Muscle of leg (tissue), 11 donors: ENCODE measurements around the gene SLC5A8. TPM values are rescaled to one million over a fixed set of nuclear protein-coding genes. Genes with fewer than 3 reads are reported as not detected.
"Not testable (repeated sequence)": the region's sequence is repeated elsewhere in the genome, so short reads cannot be mapped to it uniquely, and the experiment has no call there.

ENCODE experiments used
- DNase-seq: peaks from one replicate; pipeline ENCODE4 v3.0.0; 2013
- H3K27ac ChIP-seq: one replicate; pipeline ENCODE4 v1.5.1; 2013; ENCODE audit warnings: mild to moderate bottlenecking, low read length, control low read depth
- H3K27me3 ChIP-seq: one replicate; pipeline ENCODE4 v1.6.1; 2013; ENCODE audit warnings: low read length; ENCODE audit not compliant: control insufficient read depth, insufficient read depth
- H3K36me3 ChIP-seq: one replicate; pipeline ENCODE4 v1.6.1; 2013; ENCODE audit warnings: low read length; ENCODE audit not compliant: control insufficient read depth, insufficient read depth
- H3K4me1 ChIP-seq: one replicate; pipeline ENCODE4 v1.6.1; 2013; ENCODE audit warnings: low read length; ENCODE audit not compliant: control insufficient read depth, insufficient read depth
- H3K4me3 ChIP-seq: one replicate; pipeline ENCODE4 v1.5.1; 2013; ENCODE audit warnings: low read length, control low read depth
- H3K9me3 ChIP-seq: replicated peaks from 2 replicates; pipeline ENCODE4 v1.6.1; 2013; ENCODE audit warnings: low read depth, low read length; ENCODE audit not compliant: control insufficient read depth
- WGBS: methylation state at CpG from one replicate; pipeline ENCODE4 v1.1.5; 2013; ENCODE audit warnings: missing lambda C conversion rate; ENCODE audit not compliant: insufficient coverage; 5-methylcytosine and 5-hydroxymethylcytosine counted together
- polyA plus RNA-seq, 8 donors: library from polyadenylated mRNA; unstranded; fragments of 120-200 nt; gene quantifications; one replicate each; pipeline versions ENCODE4 v1.2.1 to v1.2.3, GENCODE V29; 2013; ENCODE audit warnings: inconsistent platforms in 1 of 8, low replicate concordance in 1 of 8; ENCODE audit not compliant: insufficient read length in 8 of 8, insufficient read depth in 1 of 8
- total RNA-seq: library from RNA; stranded (reverse); fragments of 120-200 nt; gene quantifications from one replicate; pipeline ENCODE4 v1.2.4, GENCODE V29; 2013

Gene SLC5A8
- total and polyA plus RNA-seq, 9 donors = 0.02 to 0.05 (median 0.04) TPM; not detected in 6

DNA sequence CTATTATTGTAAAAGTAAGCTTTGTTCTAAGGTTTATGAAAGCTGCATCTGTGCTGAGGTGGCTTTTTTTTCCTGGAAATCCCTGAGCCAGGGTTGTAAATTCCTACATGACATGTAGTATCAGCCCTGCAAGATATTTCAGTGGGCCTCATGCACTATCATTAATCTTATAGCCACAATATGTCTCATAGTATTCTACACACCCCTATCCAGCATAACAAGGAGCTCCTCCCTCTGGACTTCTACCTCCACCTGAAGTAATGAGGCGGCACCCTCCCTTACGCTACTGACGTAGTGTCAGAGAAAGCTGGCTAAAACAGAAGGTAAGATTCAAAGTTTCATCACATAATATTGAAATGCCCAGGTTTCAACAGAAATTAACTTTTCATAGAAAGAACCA, 35.5 kb downstream of the SLC5A8 start:
- no peaks in the 10 kb centered on the region for H3K9me3 ChIP-seq
- no peaks in the 10 kb centered on the region for H3K36me3 ChIP-seq
- no CpG with 5 or more reads among the region's 3 CpGs for WGBS
- H3K4me3 ChIP-seq = no peak overlapping the region
- H3K27me3 ChIP-seq = no peaks in the 10 kb centered on the region
- H3K4me1 ChIP-seq = no peaks in the 10 kb centered on the region
- no peak overlapping the region for H3K27ac ChIP-seq
- no peak for DNase-seq

DNA sequence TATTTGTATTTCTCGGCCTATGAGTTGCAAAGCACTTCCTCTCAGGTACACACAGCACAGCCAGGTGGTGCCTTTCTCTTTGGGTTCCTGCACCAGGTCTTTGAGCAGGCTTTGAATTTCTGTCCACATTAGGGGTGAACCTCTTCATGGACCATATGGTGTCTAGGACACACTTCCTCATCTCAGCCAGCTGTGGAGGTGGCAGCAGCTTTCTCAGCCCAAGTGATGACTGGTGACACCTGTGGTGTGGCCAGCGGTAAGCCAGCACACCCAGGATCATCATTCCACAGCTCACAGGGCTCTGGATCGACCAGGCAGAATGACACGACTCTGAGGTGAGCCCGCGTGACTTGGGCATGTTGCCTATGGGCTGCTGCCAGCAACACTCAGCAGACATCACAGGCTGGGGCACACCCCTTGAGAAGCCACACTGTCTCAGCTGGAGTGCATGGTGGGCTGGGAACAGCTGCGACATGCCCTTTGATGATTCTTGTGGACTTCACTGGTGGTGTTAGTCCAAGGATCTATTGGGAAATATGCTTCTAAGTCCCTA, 36.8 kb downstream of the SLC5A8 start:
- 82% methylated on average over 5 of the region's 7 CpGs for WGBS
- Histone ChIP-seq H3K27ac (no peak overlapping the region), H3K4me1 (no peaks in the 10 kb centered on the region)

DNA sequence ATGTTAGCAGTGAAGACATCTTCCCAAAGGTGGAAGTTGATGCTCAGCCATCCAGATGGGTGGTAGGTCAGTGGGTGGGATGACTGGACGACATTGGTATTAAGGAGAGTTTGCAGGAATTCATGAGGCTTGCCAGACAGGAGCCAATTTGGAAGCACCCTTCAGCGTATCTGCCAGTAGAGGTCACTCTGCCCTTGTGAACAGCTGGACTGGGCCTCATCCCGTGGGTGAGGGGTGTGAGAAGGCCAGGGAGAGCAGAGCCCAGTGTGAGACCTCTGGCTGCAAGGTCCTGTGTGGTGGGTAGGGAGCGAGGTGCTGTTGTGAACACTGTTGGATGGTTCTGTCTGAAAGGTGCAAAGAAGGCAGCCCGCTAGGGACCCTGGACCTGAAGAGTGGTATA, 37.7 kb downstream of the SLC5A8 start:
- DNase-seq = no peak
- no peaks in the 10 kb centered on the region for H3K27me3 ChIP-seq
- no peak overlapping the region for H3K4me3 ChIP-seq
- no peaks in the 10 kb centered on the region for H3K36me3 ChIP-seq
- H3K4me1 ChIP-seq = no peaks in the 10 kb centered on the region
- no peaks in the 10 kb centered on the region for H3K9me3 ChIP-seq
- WGBS = 28% methylated on average over 4 of the region's 5 CpGs
- no peak overlapping the region for H3K27ac ChIP-seq

More for the DNA sequence above, 36.8 kb downstream of the SLC5A8 start:
- no peaks in the 10 kb centered on the region for H3K36me3 ChIP-seq
- H3K4me3 ChIP-seq = no peak overlapping the region
- no peaks in the 10 kb centered on the region for H3K27me3 ChIP-seq
- H3K9me3 ChIP-seq = no peaks in the 10 kb centered on the region
- DNase-seq = peak; percentile 3

DNA sequence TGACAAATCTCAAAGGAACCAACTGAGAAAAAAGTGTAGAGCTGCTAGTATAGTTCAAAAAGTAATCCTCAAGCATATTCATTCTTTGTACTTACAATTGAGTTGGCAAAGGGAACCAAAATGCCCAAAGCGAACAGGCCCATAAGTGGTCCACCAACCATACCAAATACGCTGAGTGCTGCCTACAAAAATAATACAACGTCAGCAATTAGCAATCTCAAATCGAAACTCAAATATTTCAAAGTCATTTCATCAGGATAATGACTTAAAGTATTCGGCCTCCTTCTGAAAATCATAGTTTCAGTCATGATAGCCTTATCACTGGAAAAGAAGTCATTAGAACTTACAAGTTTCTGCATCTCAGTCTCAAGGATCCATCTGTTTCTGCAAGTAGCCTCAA, 42.0 kb downstream of the SLC5A8 start:
- no peaks in the 10 kb centered on the region for H3K27me3 ChIP-seq
- no peaks in the 10 kb centered on the region for H3K36me3 ChIP-seq
- H3K9me3 ChIP-seq = no peaks in the 10 kb centered on the region
- no peak overlapping the region for H3K27ac ChIP-seq
- no peak overlapping the region for H3K4me3 ChIP-seq
- no peaks in the 10 kb centered on the region for H3K4me1 ChIP-seq
- DNase-seq = no peak
- WGBS = 80% methylated on average over 1 of the region's 5 CpGs

DNA sequence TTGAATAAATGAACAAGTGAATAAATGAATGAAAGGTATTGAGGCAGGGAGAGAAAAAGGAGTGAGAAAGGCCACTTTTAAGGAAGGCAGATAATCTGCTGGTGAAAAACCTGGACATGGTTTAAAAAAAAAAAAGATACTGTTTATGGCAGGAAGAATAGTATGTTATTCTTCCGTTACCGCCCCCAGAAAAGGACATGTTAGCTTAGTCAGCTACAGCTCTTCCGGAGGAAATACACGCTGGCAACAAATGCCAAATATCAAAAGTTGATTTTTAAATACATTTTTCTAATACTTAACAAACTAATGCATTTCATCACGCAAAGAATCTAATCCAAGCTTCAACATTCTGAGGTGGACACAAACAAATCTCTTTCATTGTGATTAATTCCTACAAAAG, 43.2 kb downstream of the SLC5A8 start:
- Histone ChIP-seq H3K9me3 (no peaks in the 10 kb centered on the region), H3K27me3 (no peaks in the 10 kb centered on the region), H3K4me1 (no peaks in the 10 kb centered on the region), H3K36me3 (no peaks in the 10 kb centered on the region), H3K27ac (no peak overlapping the region), H3K4me3 (no peak overlapping the region)
- no CpG with 5 or more reads among the region's 5 CpGs for WGBS
- DNase-seq = no peak

DNA sequence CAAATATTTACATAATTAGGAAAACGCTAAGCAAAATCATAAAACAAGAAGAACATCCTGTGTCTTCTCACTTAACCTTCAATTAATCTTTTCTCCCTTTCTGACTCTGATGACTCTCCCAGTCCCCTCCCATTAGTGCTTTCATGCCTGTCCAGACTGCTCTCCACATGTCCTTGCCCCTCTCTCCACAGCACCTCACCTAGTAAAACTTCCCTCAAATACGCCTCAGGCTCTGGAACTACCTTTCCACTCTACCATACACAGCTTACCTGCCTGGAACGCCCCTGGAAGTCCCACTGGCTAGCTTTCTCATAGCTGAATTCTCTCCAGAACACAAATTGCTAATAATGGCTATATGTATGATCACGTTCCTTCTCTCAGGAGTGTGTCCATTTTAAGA, 44.7 kb downstream of the SLC5A8 start:
- Histone ChIP-seq H3K27ac (no peak overlapping the region), H3K9me3 (no peaks in the 10 kb centered on the region), H3K4me1 (no peaks in the 10 kb centered on the region), H3K36me3 (no peaks in the 10 kb centered on the region), H3K27me3 (no peaks in the 10 kb centered on the region), H3K4me3 (no peak overlapping the region)
- 72% methylated on average over 3 of the region's 4 CpGs for WGBS
- no peak for DNase-seq

DNA sequence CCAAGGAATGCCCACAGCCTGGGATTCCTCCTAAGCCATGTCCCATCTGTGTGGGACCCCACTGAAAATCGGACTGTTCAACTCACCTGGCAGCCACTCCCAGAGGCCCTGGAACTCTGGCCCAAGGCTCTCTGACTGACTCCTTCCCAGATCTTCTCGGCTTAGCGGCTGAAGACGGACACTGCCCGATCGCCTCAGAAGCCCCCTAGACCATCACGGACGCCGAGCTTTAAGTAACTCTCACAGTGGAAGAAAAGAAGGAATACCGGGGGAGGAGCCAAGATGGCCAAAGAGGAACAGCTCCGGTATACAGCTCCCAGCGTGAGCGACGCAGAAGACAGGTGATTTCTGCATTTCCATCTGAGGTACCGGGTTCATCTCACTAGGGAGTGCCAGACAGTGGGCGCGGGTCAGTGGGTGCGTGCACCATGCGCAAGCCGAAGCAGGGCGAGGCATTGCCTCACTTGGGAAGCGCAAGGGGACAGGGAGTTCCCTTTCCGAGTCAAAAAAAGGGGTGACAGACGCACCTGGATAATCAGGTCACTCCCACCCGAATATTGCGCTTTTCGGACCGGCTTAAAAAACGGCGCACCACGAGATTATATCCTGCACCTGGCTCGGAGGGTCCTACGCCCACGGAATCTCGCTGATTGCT, 64.1 kb downstream of the SLC5A8 start:
- H3K4me3 ChIP-seq, H3K9me3 ChIP-seq, DNase-seq, H3K36me3 ChIP-seq, H3K27ac ChIP-seq, H3K27me3 ChIP-seq, H3K4me1 ChIP-seq: not testable (repeated sequence)
- WGBS = 95% methylated on average over 23 of the region's 35 CpGs

DNA sequence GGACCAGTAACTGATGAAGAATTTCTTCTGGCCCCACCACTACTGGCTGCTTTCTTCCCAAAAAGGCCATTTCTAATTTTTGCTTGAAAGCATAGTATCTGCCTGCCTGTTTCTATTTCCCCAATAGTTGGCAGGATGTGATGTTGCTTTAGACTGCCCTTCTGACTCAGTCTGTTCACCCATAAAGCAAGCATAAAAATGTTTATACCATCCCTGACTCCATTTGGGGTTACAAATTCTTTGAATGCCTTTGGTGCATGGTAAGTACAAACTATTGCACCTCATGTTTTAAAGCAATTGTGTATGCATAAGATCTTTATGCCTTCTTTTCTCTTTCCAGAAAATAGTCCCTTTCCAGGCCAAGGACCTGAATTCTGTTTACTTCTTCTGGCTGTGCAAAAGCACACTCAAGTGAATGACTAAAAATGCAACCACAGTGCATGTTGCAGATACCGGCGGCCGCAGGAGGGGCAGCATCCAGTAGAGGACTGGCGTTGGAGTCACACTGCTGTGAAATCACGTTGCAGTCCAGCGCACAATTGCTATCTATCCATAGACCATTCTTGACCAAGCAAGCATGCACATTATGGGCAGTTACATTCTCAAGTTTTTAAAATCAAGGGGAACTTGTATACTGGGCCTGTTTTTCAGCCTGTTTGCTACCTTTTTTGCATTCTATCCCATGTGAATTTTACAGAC, 82.4 kb downstream of the SLC5A8 start:
- 97% methylated on average over 4 of the region's 6 CpGs for WGBS
- Histone ChIP-seq H3K27ac (no peak overlapping the region), H3K9me3 (no peaks in the 10 kb centered on the region), H3K4me3 (no peak overlapping the region), H3K4me1 (no peaks in the 10 kb centered on the region), H3K36me3 (no peaks in the 10 kb centered on the region), H3K27me3 (no peaks in the 10 kb centered on the region)
- no peak for DNase-seq

DNA sequence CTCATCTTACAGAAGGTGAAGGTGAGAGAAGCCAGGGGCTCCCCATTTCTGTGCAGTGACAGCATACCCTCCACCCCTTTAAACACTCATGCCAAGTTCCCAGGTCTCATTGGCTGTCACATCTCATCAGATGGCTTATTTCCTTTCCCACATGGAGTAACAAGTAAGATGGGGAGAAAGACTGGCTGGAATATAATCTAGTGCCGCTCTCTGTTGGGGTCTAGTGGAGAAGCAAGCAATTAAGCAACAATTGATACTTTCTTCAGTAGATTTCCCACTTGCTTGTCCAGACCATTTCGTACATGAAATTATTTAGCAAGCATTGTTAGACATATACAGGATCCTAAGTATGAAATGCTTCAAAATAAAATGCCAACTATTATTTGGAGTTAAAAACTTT, 92.2 kb downstream of the SLC5A8 start:
- Histone ChIP-seq H3K9me3 (no peaks in the 10 kb centered on the region), H3K4me3 (no peak overlapping the region), H3K4me1 (no peaks in the 10 kb centered on the region), H3K27ac (no peak overlapping the region), H3K36me3 (no peaks in the 10 kb centered on the region), H3K27me3 (no peaks in the 10 kb centered on the region)
- no CpG with 5 or more reads among the region's 2 CpGs for WGBS
- DNase-seq = no peak

DNA sequence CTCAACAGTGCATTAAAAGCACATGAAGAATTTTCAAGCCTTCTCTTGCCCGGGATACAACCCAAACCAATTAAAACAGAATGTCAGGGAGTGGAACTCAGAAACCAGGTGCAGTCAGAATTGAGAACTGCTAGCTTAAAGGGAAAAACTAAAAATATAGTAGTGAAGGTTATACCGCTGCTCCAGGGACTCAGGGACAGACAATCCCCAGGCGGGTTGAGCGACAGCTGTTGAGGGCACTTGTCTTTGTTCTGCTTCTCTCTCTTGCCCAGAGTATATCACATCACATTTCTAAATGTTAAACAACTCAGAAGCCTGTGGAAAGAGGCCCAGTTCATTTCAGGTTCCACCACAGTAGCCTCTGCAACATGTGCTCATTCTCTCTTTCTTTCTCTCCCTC, 93.1 kb downstream of the SLC5A8 start:
- H3K27me3 ChIP-seq = no peaks in the 10 kb centered on the region
- peak; percentile 13 for DNase-seq
- H3K4me3 ChIP-seq = no peak overlapping the region
- WGBS = 52% methylated on average over 2 of the region's 4 CpGs
- H3K9me3 ChIP-seq = no peaks in the 10 kb centered on the region
- H3K27ac ChIP-seq = peak overlapping the region; percentile 30
- H3K36me3 ChIP-seq = no peaks in the 10 kb centered on the region
- no peaks in the 10 kb centered on the region for H3K4me1 ChIP-seq
